ENCODE data around the gene NRG4.
"Not testable (repeated sequence)": the region's sequence is repeated elsewhere in the genome, so short reads cannot be mapped to it uniquely, and the experiment has no call there.

Gene NRG4

GRCh38 chr15:75928680-75929608 lies 83.3 kb downstream of the NRG4 start:
- Mint-ChIP-seq H3K4me3 (no peak overlapping the region), H3K36me3 (peaks cover 31% of the 10 kb centered on the region), H3K27ac (no peak overlapping the region), H3K9me3 (no peaks in the 10 kb centered on the region), H3K4me1 (peaks cover 32% of the 10 kb centered on the region), H3K27me3 (no peaks in the 10 kb centered on the region)
- no peak for DNase-seq (ENCODE audit: low spot score in 2 of 2)
- no peak for ATAC-seq (ENCODE audit: low read depth)

GRCh38 chr15:75927601-75928000 lies 84.6 kb downstream of the NRG4 start:
- ATAC-seq (ENCODE audit: low read depth): no peak
- Mint-ChIP-seq H3K4me1 (peaks cover 35% of the 10 kb centered on the region), H3K4me3 (no peak overlapping the region), H3K9me3 (no peaks in the 10 kb centered on the region), H3K27ac (peak overlapping the region; percentile 3), H3K27me3 (no peaks in the 10 kb centered on the region), H3K36me3 (peaks cover 33% of the 10 kb centered on the region)
- DNase-seq (ENCODE audit: low spot score in 2 of 2): no peak

GRCh38 chr15:75926931-75927330 lies 85.3 kb downstream of the NRG4 start:
- no peaks in the 10 kb centered on the region for H3K27me3 Mint-ChIP-seq
- ATAC-seq (ENCODE audit: low read depth) (no peak), DNase-seq (ENCODE audit: low spot score in 2 of 2) (no peak)
- H3K27ac Mint-ChIP-seq: peak overlapping the region; percentile 3
- H3K4me1 Mint-ChIP-seq: peaks cover 42% of the 10 kb centered on the region
- no peak overlapping the region for H3K4me3 Mint-ChIP-seq
- H3K9me3 Mint-ChIP-seq: no peaks in the 10 kb centered on the region
- peaks cover 37% of the 10 kb centered on the region for H3K36me3 Mint-ChIP-seq

- DNase-seq (ENCODE audit: low spot score in 2 of 2): no peak
- Mint-ChIP-seq H3K4me1 (peaks cover 42% of the 10 kb centered on the region), H3K9me3 (no peaks in the 10 kb centered on the region), H3K27me3 (no peaks in the 10 kb centered on the region), H3K36me3 (peaks cover 30% of the 10 kb centered on the region), H3K4me3 (no peak overlapping the region), H3K27ac (no peak overlapping the region)
- ATAC-seq (ENCODE audit: low read depth): peak; percentile 68
Measured at GRCh38 chr15:75925440-75925839, 86.8 kb downstream of the NRG4 start.

- Mint-ChIP-seq H3K9me3 (no peaks in the 10 kb centered on the region), H3K27ac (no peak overlapping the region), H3K4me1 (peaks cover 42% of the 10 kb centered on the region), H3K27me3 (no peaks in the 10 kb centered on the region), H3K36me3 (peaks cover 29% of the 10 kb centered on the region), H3K4me3 (no peak overlapping the region)
- ATAC-seq (ENCODE audit: low read depth): no peak
- DNase-seq (ENCODE audit: low spot score in 2 of 2): no peak
Measured at GRCh38 chr15:75924576-75924975, 87.6 kb downstream of the NRG4 start.

- H3K27me3 Mint-ChIP-seq: no peaks in the 10 kb centered on the region
- no peak overlapping the region for H3K27ac Mint-ChIP-seq
- no peaks in the 10 kb centered on the region for H3K9me3 Mint-ChIP-seq
- H3K4me3 Mint-ChIP-seq: no peak overlapping the region
- peaks cover 29% of the 10 kb centered on the region for H3K36me3 Mint-ChIP-seq
- peaks cover 42% of the 10 kb centered on the region for H3K4me1 Mint-ChIP-seq
- no peak for DNase-seq (ENCODE audit: low spot score in 2 of 2)
- no peak for ATAC-seq (ENCODE audit: low read depth)
Measured at GRCh38 chr15:75923756-75924155, 88.5 kb downstream of the NRG4 start.

GRCh38 chr15:75921732-75922703 lies 90.2 kb downstream of the NRG4 start:
- ATAC-seq (ENCODE audit: low read depth) (no peak), DNase-seq (ENCODE audit: low spot score in 2 of 2) (no peak)
- no peak overlapping the region for H3K27ac Mint-ChIP-seq
- H3K4me3 Mint-ChIP-seq: no peak overlapping the region
- no peaks in the 10 kb centered on the region for H3K27me3 Mint-ChIP-seq
- H3K36me3 Mint-ChIP-seq: peaks cover 36% of the 10 kb centered on the region
- H3K9me3 Mint-ChIP-seq: no peaks in the 10 kb centered on the region
- peaks cover 27% of the 10 kb centered on the region for H3K4me1 Mint-ChIP-seq

GRCh38 chr15:75920079-75920478 lies 92.1 kb downstream of the NRG4 start:
- Mint-ChIP-seq H3K4me3 (no peak overlapping the region), H3K36me3 (peaks cover 26% of the 10 kb centered on the region), H3K4me1 (peaks cover 14% of the 10 kb centered on the region), H3K27me3 (no peaks in the 10 kb centered on the region), H3K27ac (no peak overlapping the region), H3K9me3 (no peaks in the 10 kb centered on the region)
- DNase-seq (ENCODE audit: low spot score in 2 of 2): no peak
- no peak for ATAC-seq (ENCODE audit: low read depth)

- Mint-ChIP-seq H3K27me3 (no peaks in the 10 kb centered on the region), H3K4me1 (peaks cover 7% of the 10 kb centered on the region), H3K36me3 (peaks cover 33% of the 10 kb centered on the region), H3K4me3 (no peak overlapping the region), H3K9me3 (no peaks in the 10 kb centered on the region), H3K27ac (no peak overlapping the region)
- no peak for ATAC-seq (ENCODE audit: low read depth)
- no peak for DNase-seq (ENCODE audit: low spot score in 2 of 2)
Measured at GRCh38 chr15:75918135-75918534, 94.1 kb downstream of the NRG4 start.

GRCh38 chr15:75916978-75917377 lies 95.2 kb downstream of the NRG4 start:
- H3K9me3 Mint-ChIP-seq: peaks cover 3% of the 10 kb centered on the region
- no peaks in the 10 kb centered on the region for H3K27me3 Mint-ChIP-seq
- peaks cover 37% of the 10 kb centered on the region for H3K36me3 Mint-ChIP-seq
- H3K4me1 Mint-ChIP-seq: peaks cover 6% of the 10 kb centered on the region
- no peak for ATAC-seq (ENCODE audit: low read depth)
- no peak for DNase-seq (ENCODE audit: low spot score in 2 of 2)
- H3K27ac Mint-ChIP-seq: no peak overlapping the region
- H3K4me3 Mint-ChIP-seq: no peak overlapping the region

GRCh38 chr15:75910355-75910754 lies 101.9 kb downstream of the NRG4 start:
- not testable (repeated sequence) for H3K9me3 Mint-ChIP-seq; H3K4me3 Mint-ChIP-seq; H3K27ac Mint-ChIP-seq; H3K27me3 Mint-ChIP-seq; DNase-seq (ENCODE audit: low spot score in 2 of 2); ATAC-seq (ENCODE audit: low read depth)
- Mint-ChIP-seq H3K4me1 (peaks cover 22% of the 10 kb centered on the region), H3K36me3 (peaks cover 49% of the 10 kb centered on the region)

- peaks cover 17% of the 10 kb centered on the region for H3K4me1 Mint-ChIP-seq
- H3K27me3 Mint-ChIP-seq: no peaks in the 10 kb centered on the region
- H3K9me3 Mint-ChIP-seq: no peaks in the 10 kb centered on the region
Measured at GRCh38 chr15:75905231-75905630, 107.0 kb downstream of the NRG4 start.

GRCh38 chr15:75903331-75904239 lies 108.6 kb downstream of the NRG4 start, which contains the start of gene FBXO22:
FBXO22 (plus strand) TSS chr15:75903878; CDS start chr15:75903964, 86 bp downstream.
- peak within 1 kb of the TSS; percentile 99 for H3K4me3 Mint-ChIP-seq
- H3K9me3 Mint-ChIP-seq: no peaks in the 10 kb centered on the region
- ATAC-seq (ENCODE audit: low read depth): peak; percentile 95
- no peaks in the 10 kb centered on the region for H3K36me3 Mint-ChIP-seq
- no peaks in the 10 kb centered on the region for H3K27me3 Mint-ChIP-seq
- peaks cover 8% of the 10 kb centered on the region for H3K4me1 Mint-ChIP-seq
- peak; percentile 88 to 89 for DNase-seq (ENCODE audit: low spot score in 2 of 2)
- H3K27ac Mint-ChIP-seq: peak within 1 kb of the TSS; percentile 95

More at GRCh38 chr15:75905231-75905630, 107.0 kb downstream of the NRG4 start:
- Mint-ChIP-seq H3K27ac (peak overlapping the region; percentile 81), H3K36me3 (peaks cover 9% of the 10 kb centered on the region), H3K4me3 (peak overlapping the region; percentile 99)
- no peak for ATAC-seq (ENCODE audit: low read depth)
- DNase-seq (ENCODE audit: low spot score in 2 of 2): no peak

All from memory B cell (primary cell).